Calu3 (cell line): Measurements from ENCODE around the gene TIPRL. TPM values are rescaled to one million over a fixed set of nuclear protein-coding genes. Genes with fewer than 3 reads are reported as not detected.
"Not testable (repeated sequence)": the region's sequence is repeated elsewhere in the genome, so short reads cannot be mapped to it uniquely, and the experiment has no call there.

Experiments
- BruUV-seq: library from RNA; stranded (reverse); fragments of 400-500 nt; replicated peaks from 2 replicates; lab custom pipeline; 2021; lab: Mats Ljungman, UMichigan
- CTCF ChIA-PET: fragments of 300-600 bp; sonication (Branson Sonifier 250); formaldehyde crosslinking; loops from one replicate; lab custom pipeline; 2022; ENCODE audit warnings: antibody characterized with exemption; lab: Charles Lee
- DNase-seq: peaks from one replicate; pipeline ENCODE4 v3.0.0; 2022
- H3K27ac Mint-ChIP-seq: one replicate; pipeline ENCODE4 v1.8.0; 2022; ENCODE audit warnings: mixed read lengths; ENCODE audit not compliant: unreplicated experiment
- H3K27me3 Mint-ChIP-seq: one replicate; pipeline ENCODE4 v1.8.0; 2022; ENCODE audit warnings: mixed read lengths; ENCODE audit not compliant: unreplicated experiment
- H3K36me3 Mint-ChIP-seq: one replicate; pipeline ENCODE4 v1.8.0; 2022; ENCODE audit warnings: mild to moderate bottlenecking, moderate library complexity, mixed read lengths; ENCODE audit not compliant: insufficient read depth, unreplicated experiment
- H3K4me1 Mint-ChIP-seq: one replicate; pipeline ENCODE4 v1.8.0; 2022; ENCODE audit warnings: mild to moderate bottlenecking, low read depth, mixed read lengths; ENCODE audit not compliant: unreplicated experiment
- H3K4me3 Mint-ChIP-seq: one replicate; pipeline ENCODE4 v1.8.0; 2022; ENCODE audit warnings: mild to moderate bottlenecking, low read depth, moderate library complexity, mixed read lengths; ENCODE audit not compliant: unreplicated experiment
- H3K9me3 Mint-ChIP-seq: one replicate; pipeline ENCODE4 v1.8.0; 2022; ENCODE audit warnings: low read depth, mixed read lengths; ENCODE audit not compliant: unreplicated experiment
- CTCF ChIP-seq: fragments of 200-600 bp; IDR thresholded peaks from one replicate; pipeline ENCODE4 v1.8.0; 2022; ENCODE audit warnings: antibody characterized with exemption; ENCODE audit not compliant: unreplicated experiment
- intact Hi-C: fragments of 100-400 bp; cut with micrococcal nuclease; formaldehyde crosslinking; loops from one replicate; pipeline ENCODE4 v1.10.0; 2022; ENCODE audit not compliant: unreplicated experiment
- total RNA-seq: library from RNA; stranded (reverse); gene quantifications from 2 replicates; pipeline ENCODE4 v1.2.3, GENCODE V29; 2022

TIPRL gene
- total RNA-seq, 1 experiment from 2014 or later, result 41.6 TPM

- no peak overlapping the region for H3K4me3 Mint-ChIP-seq
- TF ChIP-seq CTCF, result no peak
- intact Hi-C loops, result no loop called here
- CTCF ChIA-PET, result no interaction called here
- H3K36me3 Mint-ChIP-seq, result no peaks in the 10 kb centered on the region
- no peak for DNase-seq
- no peaks in the 10 kb centered on the region for H3K4me1 Mint-ChIP-seq
- H3K27me3 Mint-ChIP-seq, result no peaks in the 10 kb centered on the region
- H3K27ac Mint-ChIP-seq, result no peak overlapping the region
- H3K9me3 Mint-ChIP-seq, result no peaks in the 10 kb centered on the region
- no TSS peak for BruUV-seq
Measured at GRCh38 chr1:168150283-168150682, 28.5 kb upstream of the TIPRL start.

GRCh38 chr1:168151935-168152334 lies 26.8 kb upstream of the TIPRL start:
- Mint-ChIP-seq H3K4me3 (no peak overlapping the region), H3K36me3 (no peaks in the 10 kb centered on the region), H3K4me1 (no peaks in the 10 kb centered on the region), H3K27me3 (no peaks in the 10 kb centered on the region), H3K27ac (no peak overlapping the region), H3K9me3 (no peaks in the 10 kb centered on the region)
- CTCF ChIA-PET, result no interaction called here
- intact Hi-C loops, result no loop called here
- no peak for TF ChIP-seq CTCF
- no peak for DNase-seq
- no TSS peak for BruUV-seq

GRCh38 chr1:168154707-168155106 lies 24.1 kb upstream of the TIPRL start:
- H3K4me3 Mint-ChIP-seq, H3K9me3 Mint-ChIP-seq, CTCF ChIA-PET, H3K27me3 Mint-ChIP-seq, intact Hi-C loops, H3K36me3 Mint-ChIP-seq, DNase-seq, H3K27ac Mint-ChIP-seq, BruUV-seq, H3K4me1 Mint-ChIP-seq: not testable (repeated sequence)

GRCh38 chr1:168155910-168156309 lies 22.9 kb upstream of the TIPRL start:
- BruUV-seq, result no TSS peak

More at GRCh38 chr1:168155910-168156309, 22.9 kb upstream of the TIPRL start:
- Mint-ChIP-seq H3K27me3 (no peaks in the 10 kb centered on the region), H3K9me3 (peaks cover 16% of the 10 kb centered on the region), H3K36me3 (no peaks in the 10 kb centered on the region), H3K27ac (no peak overlapping the region), H3K4me1 (no peaks in the 10 kb centered on the region), H3K4me3 (no peak overlapping the region)
- CTCF ChIA-PET, result no interaction called here
- intact Hi-C loops, result no loop called here
- no peak for DNase-seq
- TF ChIP-seq CTCF, result no peak
